ENCODE results near the gene EIF5. TPM values are rescaled to one million over a fixed set of nuclear protein-coding genes. Genes with fewer than 3 reads are reported as not detected.

The EIF5 gene
- total RNA-seq, 1 experiment from 2014 or later = 356 TPM

DNA sequence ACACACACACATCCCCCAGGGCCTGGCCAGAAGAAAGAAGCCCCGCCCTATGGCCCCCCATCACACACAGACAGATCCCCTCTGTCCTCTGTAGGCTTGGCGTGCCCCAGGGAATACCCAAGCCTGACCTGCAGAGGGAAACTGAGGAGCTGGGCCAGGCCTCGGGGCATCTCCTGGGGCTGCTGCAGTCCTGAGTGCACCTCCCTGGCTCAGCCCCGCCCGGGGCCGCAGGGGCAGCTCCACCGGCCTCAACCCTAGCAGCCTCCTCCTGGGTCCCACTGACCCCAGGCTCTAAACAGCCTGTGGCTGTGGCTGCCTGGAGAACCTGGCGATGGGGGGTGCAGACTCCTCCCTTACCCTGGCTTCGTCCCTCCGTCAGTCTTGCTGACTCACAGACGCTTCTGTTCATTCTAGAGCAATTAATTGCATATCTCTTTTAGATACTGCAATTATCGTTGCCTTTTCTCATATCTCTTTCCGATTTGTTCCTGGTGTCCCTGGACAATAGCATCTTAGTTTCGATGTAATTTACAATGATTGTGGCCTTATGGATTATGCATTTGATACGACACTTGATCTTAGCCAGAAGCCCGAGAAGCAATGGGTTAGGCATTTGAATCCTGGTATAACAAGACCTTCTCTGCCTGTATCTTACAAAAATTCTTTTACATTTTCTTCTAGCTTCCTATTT, 45.8 kb upstream of the EIF5 start:
- peaks cover 12% of the 10 kb centered on the region for H3K27me3 Mint-ChIP-seq (ENCODE audit: low read depth)
- no CpG with 5 or more reads among the region's 16 CpGs for WGBS (ENCODE audit: extremely low coverage, insufficient read length, low lambda C conversion rate)

More for the DNA sequence above, 45.8 kb upstream of the EIF5 start:
- H3K4me3 Mint-ChIP-seq = no peak overlapping the region
- Histone ChIP-seq H2AFZ (ENCODE audit: low read length) (no peak overlapping the region), H2BK5ac (ENCODE audit: insufficient read length, low read length) (no peak overlapping the region), H3K79me2 (ENCODE audit: insufficient read depth, low read length) (no peaks in the 10 kb centered on the region), H3K9me3 (ENCODE audit: control insufficient read depth, low read depth, low read length) (no peaks in the 10 kb centered on the region), H2BK15ac (ENCODE audit: low read depth, low read length) (no peak overlapping the region), H3K4ac (ENCODE audit: low read depth, low read length) (no peak overlapping the region), H2BK12ac (ENCODE audit: insufficient read length, low read depth, low read length) (no peak overlapping the region), H3T11ph (ENCODE audit: low read length) (no peak overlapping the region), H3K4me1 (ENCODE audit: insufficient read depth, low read length) (peaks cover 8% of the 10 kb centered on the region), H2BK20ac (ENCODE audit: low read depth, low read length, poor library complexity, severe bottlenecking) (no peak overlapping the region), H3K27ac (ENCODE audit: insufficient read length, low read depth, low read length) (no peak overlapping the region), H3K9ac (ENCODE audit: extremely low read depth, insufficient read length, low read length) (no peak overlapping the region), H4K91ac (ENCODE audit: insufficient read length, low read depth, low read length) (no peak overlapping the region), H3K14ac (ENCODE audit: insufficient read depth, low read length) (no peak overlapping the region), H3K23ac (ENCODE audit: insufficient read length, low read depth, low read length) (no peak overlapping the region), H4K20me1 (ENCODE audit: control insufficient read depth, insufficient read depth, insufficient read length) (no peaks in the 10 kb centered on the region), H3K27me3 (ENCODE audit: insufficient read depth, low read length) (no peaks in the 10 kb centered on the region), H3K4me2 (ENCODE audit: insufficient read depth, insufficient read length, low read length) (no peak overlapping the region), H4K5ac (ENCODE audit: insufficient read length, low read depth, low read length) (no peak overlapping the region), H3K23me2 (ENCODE audit: insufficient read length, low read depth, low read length, poor library complexity, severe bottlenecking) (no peaks in the 10 kb centered on the region), H3K18ac (ENCODE audit: insufficient read length, low read depth, low read length) (no peak overlapping the region), H2AK5ac (ENCODE audit: insufficient read length, low read length) (no peak overlapping the region), H3K56ac (ENCODE audit: insufficient read length, low read depth, low read length) (no peak overlapping the region), H3K79me1 (ENCODE audit: insufficient read depth, low read depth, low read length, poor library complexity, severe bottlenecking) (no peaks in the 10 kb centered on the region), H4K8ac (replicated peaks; ENCODE audit: insufficient read length, low read depth, low read length) (no peak overlapping the region), H2BK120ac (ENCODE audit: low read depth, low read length, poor library complexity, severe bottlenecking) (no peak overlapping the region)
- DNase-seq = no peak
- H3K36me3 Mint-ChIP-seq (ENCODE audit: insufficient read depth in 1 of 3, low read depth in 3 of 3) = no peaks in the 10 kb centered on the region; a peak in 1 of 7 replicates
- TF ChIP-seq, protein P1, sequence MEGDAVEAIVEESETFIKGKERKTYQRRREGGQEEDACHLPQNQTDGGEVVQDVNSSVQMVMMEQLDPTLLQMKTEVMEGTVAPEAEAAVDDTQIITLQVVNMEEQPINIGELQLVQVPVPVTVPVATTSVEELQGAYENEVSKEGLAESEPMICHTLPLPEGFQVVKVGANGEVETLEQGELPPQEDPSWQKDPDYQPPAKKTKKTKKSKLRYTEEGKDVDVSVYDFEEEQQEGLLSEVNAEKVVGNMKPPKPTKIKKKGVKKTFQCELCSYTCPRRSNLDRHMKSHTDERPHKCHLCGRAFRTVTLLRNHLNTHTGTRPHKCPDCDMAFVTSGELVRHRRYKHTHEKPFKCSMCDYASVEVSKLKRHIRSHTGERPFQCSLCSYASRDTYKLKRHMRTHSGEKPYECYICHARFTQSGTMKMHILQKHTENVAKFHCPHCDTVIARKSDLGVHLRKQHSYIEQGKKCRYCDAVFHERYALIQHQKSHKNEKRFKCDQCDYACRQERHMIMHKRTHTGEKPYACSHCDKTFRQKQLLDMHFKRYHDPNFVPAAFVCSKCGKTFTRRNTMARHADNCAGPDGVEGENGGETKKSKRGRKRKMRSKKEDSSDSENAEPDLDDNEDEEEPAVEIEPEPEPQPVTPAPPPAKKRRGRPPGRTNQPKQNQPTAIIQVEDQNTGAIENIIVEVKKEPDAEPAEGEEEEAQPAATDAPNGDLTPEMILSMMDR (conservative IDR thresholded peaks at IDR 0.05) = no peak
- no peak overlapping the region for H3K27ac Mint-ChIP-seq
- H3K9me3 Mint-ChIP-seq = peaks cover 4 to 8% of the 10 kb centered on the region in 2 experiments
- H3K4me1 Mint-ChIP-seq = peaks cover 25 to 28% of the 10 kb centered on the region in 2 experiments

Data from H9 (cell line).